ENCODE measurements around the gene CDR2.

CDR2 gene

DNA sequence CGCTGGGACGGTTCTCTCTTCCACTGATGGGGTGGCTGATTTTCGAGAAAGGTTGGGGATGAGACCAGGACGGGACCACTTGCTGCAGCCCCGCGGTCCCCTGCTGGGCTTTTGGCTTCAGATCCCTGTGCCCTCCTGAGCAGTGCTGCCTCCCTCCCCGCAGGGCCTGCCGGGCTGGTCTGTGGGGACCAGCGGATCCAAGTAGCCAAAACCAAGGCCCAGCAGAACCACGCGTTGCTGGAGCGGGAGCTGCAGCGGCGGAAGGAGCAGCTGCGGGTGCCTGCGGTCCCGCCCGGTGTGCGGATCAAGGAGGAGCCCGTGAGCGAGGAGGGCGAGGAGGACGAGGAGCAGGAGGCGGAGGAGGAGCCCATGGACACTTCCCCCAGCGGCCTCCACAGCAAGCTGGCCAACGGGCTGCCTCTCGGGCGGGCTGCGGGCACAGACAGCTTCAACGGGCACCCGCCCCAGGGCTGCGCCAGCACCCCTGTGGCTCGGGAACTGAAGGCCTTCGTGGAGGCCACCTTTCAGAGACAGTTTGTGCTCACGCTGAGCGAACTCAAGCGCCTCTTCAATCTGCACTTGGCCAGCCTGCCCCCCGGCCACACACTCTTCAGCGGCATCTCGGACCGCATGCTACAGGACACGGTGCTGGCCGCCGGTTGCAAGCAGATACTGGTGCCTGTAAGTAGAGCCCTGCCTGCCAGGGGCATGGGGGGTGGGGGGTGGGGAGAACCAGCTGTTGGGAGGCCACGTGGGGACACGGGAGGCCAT lies 48.6 kb downstream of the CDR2 start:
- DNase-seq (ENCODE audit: low read depth in 2 of 3, low spot score in 1 of 3) = no peak

DNA sequence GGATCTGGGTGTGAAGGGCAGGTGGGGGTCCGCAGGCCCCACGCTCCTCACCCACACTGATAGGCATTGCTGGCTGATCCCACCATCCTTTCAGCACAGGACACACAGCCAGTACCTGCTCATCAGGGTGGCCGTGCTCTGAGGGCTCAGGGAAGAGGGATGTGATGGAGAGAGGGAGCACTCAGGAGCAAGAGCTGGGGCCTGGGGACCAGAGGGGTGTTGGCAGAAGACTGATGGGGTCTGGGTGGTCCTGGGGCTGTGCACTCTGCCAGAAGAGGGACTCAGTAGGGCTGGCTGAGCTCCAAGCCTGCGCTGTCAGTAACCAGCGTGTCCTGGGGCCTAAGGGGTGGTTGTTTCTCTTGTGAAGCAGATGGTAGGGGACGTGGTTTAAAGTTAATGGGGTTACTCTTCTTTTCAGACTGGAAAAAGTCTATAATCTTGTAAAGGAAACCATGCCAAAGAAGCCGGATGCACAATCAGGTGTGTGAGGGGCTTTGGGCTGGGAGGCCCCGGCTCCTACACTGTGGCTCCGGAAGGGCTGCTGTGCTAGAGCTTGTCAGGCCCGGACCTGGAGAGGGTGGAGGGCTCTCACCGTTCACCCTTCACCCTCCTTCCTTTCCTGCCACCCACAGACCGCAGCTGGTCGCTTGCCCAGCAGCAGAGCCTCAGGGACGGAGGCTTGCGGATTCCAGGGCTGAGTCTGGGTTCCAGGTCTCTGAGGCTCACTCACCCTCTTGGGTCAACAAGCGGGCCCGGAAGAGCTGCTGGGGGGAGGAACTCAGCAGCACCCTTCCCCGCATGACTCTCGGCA lies 49.4 kb downstream of the CDR2 start:
- DNase-seq (ENCODE audit: low read depth in 2 of 3, low spot score in 1 of 3) = no peak

DNA sequence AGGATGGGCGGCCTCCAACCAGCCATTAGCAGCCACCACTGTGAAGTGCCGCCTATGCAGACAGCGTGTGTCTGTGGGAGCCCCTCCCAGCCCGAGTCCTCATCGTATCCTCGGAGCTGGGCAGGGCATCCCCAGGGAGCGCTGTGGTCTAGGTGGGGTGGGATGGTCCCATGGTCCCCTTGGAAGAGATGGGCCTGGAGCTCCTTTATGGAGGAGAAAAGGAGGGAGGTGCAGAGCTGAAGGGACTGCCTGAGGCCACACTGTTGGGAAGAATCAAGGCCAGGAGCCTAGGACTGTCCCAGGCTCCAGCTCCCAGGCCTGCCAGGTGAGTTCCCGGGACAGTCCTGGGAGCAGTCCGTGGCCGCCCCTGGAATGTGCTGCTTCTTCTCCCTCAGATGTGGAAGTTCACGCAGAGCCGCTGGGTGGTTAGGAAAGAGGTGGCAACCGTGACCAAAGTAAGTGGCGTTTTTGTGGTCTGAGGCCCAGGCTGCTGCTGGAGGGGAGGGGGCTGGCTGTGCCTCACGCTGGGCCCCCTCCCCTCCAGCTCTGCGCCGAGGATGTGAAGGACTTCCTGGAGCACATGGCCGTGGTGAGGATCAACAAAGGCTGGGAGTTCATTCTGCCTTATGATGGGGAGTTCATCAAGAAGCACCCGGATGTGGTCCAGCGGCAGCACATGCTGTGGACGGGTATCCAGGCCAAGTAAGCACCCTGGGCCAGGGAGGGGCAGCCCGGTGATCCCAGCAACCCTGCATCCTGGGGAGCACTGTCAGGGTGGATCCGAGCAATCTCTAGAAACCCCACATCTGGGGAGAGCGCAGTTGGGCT lies 50.2 kb downstream of the CDR2 start:
- no peak for DNase-seq (ENCODE audit: low read depth in 2 of 3, low spot score in 1 of 3)

DNA sequence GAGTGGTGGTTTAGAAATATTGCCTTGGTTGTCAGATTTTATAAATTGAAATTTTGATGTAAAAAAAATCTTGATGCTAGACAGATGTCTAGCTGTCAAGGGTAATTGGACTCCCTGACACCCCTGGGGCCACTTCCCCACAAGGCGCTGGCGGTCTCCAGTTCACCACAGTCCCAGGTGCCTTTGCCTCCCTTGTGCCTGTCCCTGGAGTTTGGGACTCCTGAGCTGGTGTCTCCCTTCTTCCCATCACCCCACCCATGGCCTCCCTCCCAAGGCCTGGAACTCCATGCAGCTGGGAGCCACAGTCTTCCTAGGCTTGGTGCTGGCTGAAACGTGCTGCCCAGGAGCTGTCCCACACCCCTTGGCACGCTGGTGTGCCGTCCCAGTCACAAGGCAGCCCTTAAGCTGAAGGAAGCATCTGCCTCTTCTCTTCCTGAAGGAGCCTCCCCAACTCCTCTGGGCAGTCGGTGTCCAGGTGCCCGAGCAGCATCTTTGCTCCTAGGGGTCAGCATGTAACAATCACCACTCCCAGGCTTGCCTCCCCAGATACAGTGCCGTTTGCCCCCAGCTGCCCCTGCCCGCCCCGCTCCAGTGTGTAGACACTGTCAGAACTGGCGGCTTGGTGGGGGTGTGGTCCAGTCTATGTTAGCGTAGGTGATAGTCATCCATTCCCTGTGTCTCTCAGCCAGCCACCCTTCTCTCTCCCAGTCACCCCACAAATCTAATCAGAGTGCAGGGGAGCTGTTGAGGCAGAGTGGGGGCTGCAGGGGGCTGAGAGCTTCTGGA lies 51.1 kb downstream of the CDR2 start:
- no peak for DNase-seq (ENCODE audit: low read depth in 2 of 3, low spot score in 1 of 3)

DNA sequence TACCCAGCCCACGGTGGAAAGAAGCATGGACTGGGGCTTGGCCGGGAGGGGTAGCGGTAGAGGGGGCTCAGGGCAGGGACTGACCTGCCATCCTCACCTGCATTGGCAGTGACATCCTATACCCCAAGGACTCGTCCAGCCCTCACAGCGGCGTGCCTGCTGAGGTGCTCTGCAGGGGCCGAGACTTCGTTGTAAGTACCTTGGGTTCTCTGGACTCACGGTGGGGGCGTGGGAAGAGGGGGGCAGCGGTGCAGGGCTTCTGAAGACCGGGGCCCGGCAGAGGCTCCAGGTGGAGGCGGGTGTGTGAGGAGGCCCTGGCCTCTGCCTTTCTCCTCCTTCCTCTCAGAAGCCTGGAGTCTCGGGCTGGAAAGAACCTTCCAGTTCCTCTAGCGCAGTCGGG lies 51.7 kb downstream of the CDR2 start:
- no peak for DNase-seq (ENCODE audit: low read depth in 2 of 3, low spot score in 1 of 3)

DNA sequence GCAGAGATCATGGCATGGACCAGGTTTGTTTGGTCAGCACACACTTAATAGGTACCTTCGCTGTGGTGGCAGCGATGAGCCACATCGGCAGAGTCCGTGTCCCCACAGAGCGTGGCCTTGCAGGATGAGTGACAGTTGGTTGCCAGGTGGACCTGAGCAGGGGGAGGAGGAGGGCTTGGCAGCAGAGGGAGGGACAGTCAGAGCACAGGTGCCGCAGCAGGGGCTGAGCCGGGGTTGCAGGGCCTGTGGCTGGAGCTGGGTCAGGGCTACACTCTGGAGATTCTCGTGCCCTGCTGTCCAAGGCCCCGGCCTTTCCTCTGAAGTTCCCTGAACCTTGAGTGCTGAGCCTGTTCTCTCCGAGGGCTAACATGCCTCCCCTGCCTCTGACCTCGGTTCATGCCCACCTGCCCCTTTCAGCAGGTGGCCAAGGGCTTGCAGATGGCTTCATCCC lies 52.4 kb downstream of the CDR2 start:
- no peak for DNase-seq (ENCODE audit: low read depth in 2 of 3, low spot score in 1 of 3)

DNA sequence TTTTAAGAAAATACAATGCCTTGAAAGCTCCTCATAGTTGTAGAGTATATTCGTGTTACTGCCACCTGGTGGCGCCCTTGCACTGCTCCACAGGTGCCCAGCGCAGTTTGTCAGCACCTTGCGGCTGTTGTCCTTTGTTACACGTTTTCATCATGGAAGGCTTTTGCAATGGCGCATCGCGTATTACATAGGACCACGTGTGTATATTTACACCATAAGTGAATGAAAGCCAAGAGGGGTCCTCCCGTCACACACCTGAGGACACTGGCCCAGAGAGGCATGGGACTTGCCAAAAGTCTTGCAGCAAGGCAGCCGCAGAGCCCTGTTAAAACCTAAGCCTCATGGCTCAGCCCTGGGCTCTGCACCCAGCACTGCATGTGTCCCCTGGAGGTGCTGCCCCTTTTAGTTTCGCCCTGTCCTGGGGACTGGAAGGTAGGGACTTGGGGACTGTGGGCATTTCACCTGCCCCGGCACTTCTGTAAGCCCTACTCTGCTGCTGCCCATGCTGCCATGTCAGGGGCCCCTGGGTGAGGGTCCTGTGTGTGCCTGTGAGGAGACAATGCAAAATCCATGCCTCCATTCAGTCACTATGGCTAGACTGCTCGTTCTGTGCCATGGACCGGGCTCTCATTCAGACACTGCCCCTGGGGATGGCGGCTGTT lies 52.9 kb downstream of the CDR2 start:
- DNase-seq (ENCODE audit: low read depth in 2 of 3, low spot score in 1 of 3) = peak; percentile 36 to 55 (median 52)

DNA sequence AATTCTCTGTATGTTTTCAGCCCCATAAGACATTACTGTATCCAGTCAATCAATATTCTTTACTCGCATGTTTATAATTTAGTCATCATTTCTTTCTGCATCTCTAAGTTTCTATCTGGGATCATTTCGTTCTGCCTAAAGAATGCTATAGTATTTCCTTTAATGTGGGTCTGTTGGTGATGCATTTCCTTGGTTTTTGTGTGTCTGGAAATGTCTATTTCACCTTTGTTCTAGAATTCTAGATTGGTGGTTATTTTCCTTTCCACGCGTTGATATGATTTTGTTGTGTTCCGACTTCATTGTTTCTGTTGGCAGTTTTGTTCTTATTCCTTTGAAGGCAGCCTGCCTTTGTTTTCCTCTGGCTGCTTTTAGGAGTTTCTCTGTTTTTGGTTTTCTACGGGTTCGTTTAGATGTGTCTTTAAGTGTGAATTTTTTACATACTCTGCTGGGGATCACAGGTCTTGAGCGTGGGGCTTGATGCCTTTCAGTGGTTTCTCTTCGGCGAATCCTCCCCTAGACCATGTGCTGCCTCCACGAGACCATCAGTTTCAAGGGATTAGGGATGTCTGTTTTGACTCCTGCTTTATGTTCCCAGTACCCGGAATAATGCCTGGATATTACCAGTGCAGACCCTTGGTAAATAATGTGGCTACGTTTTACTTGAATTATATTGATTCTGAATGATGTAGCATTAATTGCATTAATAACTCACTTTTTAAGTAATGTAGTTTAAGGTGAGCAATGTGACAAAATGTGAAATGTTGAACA lies 53.7 kb downstream of the CDR2 start:
- no peak for DNase-seq (ENCODE audit: low read depth in 2 of 3, low spot score in 1 of 3)

DNA sequence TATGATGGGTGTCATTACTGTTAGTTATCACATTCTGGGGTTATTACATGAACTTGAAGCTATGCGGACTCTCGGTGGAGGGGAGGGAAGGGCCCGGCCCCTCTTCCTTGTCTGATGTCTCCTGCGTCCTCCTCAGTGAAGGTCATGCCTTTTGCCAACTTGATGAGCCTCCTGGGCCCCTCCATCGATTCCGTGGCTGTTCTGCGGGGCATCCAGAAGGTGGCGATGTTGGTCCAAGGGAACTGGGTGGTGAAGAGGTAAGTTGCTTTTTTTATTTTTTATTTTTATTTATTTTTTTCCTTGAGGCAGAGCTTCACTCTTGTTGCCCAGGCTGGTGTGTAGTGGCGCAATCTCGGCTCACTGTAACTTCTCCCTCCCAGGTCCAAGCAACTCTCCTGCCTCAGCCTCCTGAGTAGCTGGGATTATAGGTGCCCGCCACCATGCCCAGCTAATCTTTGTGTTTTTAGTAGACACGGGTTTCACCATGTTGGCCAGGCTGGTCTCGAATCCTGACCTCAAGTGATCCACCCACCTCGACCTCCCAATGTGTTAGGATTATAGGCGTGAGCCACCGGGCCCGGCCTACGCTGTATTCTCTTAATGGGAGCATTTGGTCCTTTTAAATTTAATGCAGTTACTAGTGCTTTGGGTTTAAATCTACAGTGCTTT lies 55.6 kb downstream of the CDR2 start:
- peak; percentile 40 to 68 (median 49) for DNase-seq (ENCODE audit: low read depth in 2 of 3, low spot score in 1 of 3)

DNA sequence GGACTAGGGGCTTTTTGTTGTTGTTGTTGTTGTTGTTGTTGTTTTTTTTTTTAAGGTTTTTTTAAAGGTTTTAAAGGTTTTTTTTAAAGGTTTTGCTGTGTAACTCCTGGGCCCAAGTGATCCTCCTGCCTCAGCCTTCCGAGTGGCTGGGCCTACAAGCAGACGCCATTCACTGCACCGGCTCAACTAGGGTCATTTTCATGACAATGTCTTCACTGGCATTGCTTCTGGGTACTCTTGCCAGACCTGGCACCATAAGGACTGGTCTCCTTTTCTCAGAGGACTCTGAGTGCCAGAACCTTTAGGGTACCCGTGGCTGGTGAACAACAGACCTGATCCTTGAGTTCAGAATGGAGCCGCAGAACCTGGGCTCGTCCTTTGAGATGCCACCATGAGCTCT lies 56.8 kb downstream of the CDR2 start:
- DNase-seq (ENCODE audit: low read depth in 2 of 3, low spot score in 1 of 3) = no peak

DNA sequence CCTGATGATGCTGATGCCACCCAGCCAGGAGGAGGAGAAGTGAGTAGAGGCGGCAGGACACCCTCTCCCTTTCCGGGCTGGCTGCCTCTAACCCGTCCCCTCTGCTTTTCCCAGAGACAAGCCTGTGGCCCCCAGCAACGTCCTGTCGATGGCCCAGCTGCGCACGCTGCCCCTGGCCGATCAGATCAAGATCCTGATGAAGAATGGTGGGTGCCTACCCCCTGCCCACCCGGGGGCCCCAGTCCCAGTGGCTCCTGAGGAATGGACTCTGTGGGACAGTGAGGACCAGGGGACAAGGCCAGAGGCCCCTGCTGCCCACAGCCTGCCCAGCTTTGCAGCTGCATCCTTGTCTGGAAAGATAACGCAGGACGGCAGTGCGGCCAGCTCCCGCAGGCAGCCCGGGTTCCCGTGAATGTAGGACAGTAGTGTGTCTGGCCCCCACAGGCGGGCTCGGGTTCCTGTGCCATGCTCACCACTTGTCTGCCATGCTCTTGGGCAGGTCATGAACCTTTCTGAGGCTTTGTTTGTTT lies 57.4 kb downstream of the CDR2 start:
- no peak for DNase-seq (ENCODE audit: low read depth in 2 of 3, low spot score in 1 of 3)

DNA sequence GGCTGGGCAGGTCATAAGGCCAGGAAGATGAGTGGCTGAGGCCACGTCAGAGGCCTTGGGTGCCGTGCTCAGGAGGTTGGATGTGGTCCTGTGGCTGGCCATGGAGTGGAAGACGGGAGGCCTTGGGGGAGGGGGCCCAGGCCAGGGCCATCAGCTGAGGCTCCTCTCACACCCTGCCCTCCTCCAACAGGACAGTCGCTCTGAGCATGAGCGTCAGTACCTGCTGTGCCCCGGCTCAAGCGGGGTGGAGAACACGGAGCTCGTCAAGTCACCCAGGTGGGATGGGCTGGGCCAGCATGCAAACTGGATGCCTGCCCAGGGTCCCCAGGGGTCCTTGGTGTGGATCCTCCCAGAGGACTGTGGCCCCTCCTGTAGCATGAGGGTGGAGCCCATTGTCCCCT lies 58.0 kb downstream of the CDR2 start:
- DNase-seq (ENCODE audit: low read depth in 2 of 3, low spot score in 1 of 3) = no peak

DNA sequence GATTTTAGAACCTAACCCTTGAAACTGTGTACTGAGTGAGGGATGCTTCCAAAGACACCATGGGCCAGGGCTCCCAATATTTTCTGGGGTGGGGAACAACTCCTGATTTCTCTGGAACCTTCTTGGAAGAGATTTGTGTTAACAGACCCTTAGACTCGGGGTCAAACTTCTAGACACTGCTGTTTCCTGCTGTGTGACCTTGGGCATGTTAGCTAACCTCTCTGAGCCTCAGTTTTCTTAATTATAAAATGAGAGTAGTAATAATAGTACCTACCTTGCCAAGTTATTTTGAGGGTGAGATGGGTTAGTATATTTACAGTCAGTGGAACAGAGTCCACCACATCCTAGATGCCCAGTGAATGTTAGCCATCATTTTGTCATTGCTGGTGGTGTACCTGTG lies 58.4 kb downstream of the CDR2 start:
- no peak for DNase-seq (ENCODE audit: low read depth in 2 of 3, low spot score in 1 of 3)

DNA sequence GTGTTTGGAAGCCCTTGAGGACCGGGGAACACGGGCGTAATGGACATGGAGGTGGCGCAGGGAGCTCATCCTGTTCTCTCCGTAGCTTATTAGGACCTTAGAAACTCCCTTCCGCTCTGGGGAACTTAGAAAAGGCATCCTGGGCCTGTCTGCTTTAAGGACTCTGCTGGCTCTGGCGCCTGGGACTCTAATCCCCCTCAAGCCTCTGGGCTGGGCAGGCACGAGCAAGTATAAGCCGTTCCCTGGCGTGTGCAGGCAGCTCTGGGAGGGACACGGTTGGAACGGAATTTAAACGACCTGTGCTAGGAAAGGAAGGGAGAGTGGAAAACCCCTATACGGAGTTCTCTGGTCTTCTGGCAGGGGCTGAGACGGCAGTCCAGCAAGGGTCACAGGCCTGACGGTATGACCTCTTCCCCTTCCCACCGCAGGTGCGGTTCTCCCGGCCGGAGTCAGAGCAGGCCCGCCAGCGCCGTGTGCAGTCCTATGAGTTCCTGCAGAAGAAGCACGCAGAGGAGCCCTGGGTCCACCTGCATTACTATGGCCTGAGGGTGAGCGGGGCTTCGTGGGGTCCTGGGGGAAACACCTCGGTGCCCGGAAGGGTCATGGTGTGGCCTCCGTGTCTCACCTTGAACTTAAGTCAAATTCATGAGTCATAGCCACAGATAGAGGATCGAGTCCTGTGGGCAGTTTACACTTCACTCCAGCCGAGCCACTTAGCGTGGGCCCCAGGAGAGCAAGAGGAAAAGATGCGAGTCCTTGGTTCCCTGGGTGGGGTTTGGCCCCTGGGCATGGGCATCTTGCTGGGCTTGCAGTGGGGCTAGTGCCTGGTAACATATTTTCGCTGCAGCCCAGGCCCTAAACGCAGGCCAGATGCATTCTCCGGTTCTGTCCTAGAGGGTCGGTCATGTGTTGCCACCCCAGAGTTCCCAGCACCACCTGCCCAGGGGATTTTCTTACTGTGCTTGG lies 59.5 kb downstream of the CDR2 start:
- no peak for DNase-seq (ENCODE audit: low read depth in 2 of 3, low spot score in 1 of 3)

DNA sequence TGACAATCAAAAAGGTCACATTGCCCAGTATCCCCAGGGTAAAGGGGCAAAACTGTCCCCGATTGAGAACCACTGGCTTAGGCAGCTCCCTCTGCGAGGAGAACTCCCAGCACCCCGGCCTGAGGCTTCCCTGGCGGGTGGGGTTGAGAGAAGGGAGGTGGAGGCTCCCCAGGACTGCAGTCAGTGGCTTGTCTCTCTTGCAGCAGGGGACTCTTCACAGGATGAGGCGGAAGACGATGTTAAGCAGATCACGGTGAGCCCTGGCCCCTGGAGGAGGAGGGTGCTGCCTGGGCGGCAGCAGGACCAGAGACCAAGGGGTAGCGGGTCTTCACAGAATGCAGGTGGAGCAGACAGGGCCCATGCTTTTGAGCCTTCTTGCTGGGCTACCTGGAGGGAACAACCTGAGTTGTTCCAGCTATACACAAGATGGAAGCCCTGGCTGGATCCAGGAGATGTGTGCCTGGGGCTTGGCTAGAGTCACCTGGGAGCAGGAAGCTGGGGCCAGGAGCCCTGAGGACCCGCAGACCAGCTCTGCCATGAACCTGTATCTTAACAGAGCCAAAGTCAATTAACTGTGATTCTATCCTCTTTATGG lies 60.4 kb downstream of the CDR2 start:
- no peak for DNase-seq (ENCODE audit: low read depth in 2 of 3, low spot score in 1 of 3)

DNA sequence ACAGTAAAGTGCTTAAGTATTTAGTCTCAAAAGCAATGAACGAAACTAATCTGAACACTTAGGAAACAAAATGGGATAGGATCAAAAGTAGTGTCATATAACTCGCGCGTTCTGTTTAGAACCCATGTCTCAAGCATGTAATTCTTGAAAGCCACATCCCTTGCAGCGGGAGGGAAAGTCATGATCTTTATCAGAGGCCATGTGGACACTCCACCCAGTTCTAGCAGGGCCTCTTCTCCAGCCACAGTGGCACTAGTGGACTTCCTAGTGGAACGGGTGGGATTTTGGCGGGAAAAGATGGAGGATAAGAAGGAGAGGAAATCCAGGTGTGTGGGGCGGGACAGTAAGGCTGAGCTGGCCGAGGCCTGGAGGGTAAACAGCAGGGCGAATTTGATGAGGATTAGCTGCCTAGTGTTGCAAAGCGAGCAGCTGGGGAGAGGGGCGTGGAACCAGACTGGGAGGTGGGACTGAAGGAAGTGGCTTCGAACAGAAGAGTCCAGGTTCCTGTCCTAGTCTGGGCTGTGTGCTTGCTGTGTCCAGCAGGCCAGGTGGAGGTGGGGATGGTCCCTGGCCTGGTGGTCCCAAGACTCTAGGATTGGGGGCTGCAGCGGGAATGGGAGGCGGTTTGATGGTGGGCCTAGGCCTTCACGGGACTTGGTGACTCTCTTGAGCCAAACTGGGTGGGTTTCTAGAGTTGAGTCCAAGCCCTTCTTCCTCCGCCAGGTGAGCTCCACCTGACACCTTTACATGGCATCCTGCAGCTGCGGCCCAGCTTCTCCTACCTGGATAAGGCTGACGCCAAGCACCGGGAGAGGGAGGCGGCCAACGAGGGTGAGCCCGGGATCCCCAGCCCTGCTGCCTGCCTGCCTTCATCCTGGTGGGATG lies 61.3 kb downstream of the CDR2 start:
- no peak for DNase-seq (ENCODE audit: low read depth in 2 of 3, low spot score in 1 of 3)
